Amniotic epithelial cell (primary cell): Measurements from ENCODE around the gene RAPGEF2.
A peak's percentile ranks its signal among the peaks of the same experiment; 100 is the strongest.

Experiments
- DNase-seq: peaks from one replicate; pipeline ENCODE4 v3.0.0-alpha.2; 2010; ENCODE audit warnings: low read depth

The RAPGEF2 gene

GRCh38 chr4:159317203-159317602 is 214.3 kb downstream of the RAPGEF2 start:
- DNase-seq: no peak

GRCh38 chr4:159319027-159319426 is 216.1 kb downstream of the RAPGEF2 start:
- no peak for DNase-seq

DNA sequence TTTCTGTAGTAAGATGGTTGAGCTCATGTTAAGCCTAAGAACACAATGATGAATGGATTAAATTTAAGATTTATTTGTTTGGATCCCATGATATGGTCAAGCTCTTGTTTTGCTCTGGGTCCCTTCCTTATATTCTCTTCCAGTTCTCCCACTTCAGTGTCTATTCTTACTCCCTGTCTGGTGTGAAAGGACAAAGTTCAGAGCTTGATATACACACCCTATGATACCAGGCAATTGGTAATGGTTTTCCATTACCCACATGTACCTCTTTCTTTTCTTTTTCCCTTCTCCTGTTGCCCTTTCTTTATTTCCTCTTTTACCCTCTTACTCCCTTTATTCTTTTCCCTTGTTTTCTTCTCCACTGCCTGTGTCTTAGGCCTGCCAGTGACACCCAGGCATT is 223.6 kb downstream of the RAPGEF2 start:
- no peak for DNase-seq

DNA sequence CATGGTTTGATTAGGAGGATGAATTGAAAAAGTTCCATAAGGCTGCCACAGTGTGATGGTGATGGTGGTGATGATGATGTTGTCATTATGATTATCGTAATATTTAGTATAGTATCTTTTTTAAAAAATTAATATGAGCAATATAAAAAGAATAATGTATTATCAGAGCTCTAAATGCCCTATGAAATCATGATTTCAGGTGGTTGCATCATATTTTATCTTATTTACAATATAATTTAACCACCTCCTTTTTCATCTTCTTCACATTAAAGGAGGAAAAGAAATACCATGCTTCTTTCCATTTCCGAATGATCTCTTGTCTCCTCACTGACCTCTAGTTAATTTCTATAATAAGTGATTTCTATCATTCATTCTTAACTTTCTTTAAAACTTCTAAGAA is 225.9 kb downstream of the RAPGEF2 start:
- no peak for DNase-seq

GRCh38 chr4:159334461-159334860 is 231.6 kb downstream of the RAPGEF2 start:
- no peak for DNase-seq

- no peak for DNase-seq
Measured at GRCh38 chr4:159337041-159337440, 234.2 kb downstream of the RAPGEF2 start.

- peak; percentile 62 for DNase-seq
Measured at GRCh38 chr4:159341522-159341921, 238.6 kb downstream of the RAPGEF2 start.

GRCh38 chr4:159342374-159342773 is 239.5 kb downstream of the RAPGEF2 start:
- DNase-seq: no peak

GRCh38 chr4:159343116-159343515 is 240.2 kb downstream of the RAPGEF2 start:
- DNase-seq: no peak

DNA sequence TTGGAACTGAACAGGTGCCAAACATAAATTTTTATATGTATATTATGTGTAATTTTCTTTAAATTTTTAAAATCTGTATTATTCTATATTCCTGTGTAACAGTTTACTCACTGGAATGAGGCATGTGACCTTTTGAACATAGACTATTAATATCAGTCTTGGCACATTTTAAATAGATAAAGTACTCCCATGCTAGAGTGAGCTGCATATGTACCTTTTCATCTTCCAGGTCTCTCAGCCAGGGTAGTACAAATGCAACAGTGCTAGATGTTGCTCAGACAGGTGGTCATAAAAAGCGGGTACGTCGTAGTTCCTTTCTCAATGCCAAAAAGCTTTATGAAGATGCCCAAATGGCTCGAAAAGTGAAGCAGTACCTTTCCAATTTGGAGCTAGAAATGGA is 242.0 kb downstream of the RAPGEF2 start:
- no peak for DNase-seq

DNA sequence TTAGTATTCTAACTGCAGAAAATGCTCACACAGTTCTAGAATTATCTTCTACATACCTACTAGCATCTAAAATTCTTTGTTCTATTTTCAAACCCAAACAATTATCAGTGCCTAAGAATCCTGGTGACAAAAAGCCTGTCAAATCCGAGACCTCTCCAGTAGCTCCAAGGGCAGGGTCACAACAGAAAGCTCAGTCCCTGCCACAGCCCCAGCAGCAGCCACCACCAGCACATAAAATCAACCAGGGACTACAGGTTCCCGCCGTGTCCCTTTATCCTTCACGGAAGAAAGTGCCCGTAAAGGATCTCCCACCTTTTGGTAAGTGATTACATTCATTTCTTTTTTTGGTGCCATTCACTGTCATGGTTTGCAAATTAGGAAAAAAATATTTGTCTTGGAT is 243.8 kb downstream of the RAPGEF2 start:
- no peak for DNase-seq

DNA sequence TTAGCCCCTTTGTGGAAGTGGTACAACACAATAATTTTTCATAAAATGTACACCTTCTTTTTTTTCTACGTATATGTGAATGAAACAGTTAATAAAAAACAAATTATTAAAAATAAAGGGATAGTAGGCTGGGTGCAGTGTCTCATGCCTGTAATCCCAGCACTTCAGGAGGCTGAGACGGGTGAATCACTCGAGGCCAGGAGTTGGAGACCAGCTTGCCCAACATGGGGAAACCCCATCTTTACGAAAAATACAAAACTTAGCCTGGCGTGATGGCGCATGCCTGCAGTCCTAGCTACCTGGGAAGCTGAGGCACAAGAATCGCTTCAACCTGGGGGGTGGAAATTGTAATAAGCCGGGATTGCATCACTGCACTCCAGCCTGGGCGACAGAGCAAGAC is 244.9 kb downstream of the RAPGEF2 start:
- no peak for DNase-seq

DNA sequence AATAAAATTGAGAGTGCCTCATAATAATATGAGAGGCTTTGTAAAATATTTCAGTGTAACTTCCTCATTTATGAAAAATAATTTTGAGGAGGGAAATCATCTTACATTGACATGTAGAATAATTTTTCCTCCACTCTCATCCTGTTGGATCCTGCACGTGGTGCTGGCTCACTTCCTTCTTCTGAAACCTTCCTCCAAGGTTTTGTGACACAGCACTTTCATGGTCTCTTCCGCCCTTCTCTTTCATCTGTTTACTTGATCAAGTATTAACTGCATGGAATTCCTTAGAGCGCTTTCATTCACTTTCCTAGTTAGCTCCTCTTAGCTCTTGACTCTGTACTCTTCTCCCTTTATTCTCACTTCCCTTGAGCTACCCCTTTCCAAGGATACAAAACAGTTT is 246.5 kb downstream of the RAPGEF2 start:
- DNase-seq: no peak

GRCh38 chr4:159352609-159353008 is 249.7 kb downstream of the RAPGEF2 start:
- no peak for DNase-seq

DNA sequence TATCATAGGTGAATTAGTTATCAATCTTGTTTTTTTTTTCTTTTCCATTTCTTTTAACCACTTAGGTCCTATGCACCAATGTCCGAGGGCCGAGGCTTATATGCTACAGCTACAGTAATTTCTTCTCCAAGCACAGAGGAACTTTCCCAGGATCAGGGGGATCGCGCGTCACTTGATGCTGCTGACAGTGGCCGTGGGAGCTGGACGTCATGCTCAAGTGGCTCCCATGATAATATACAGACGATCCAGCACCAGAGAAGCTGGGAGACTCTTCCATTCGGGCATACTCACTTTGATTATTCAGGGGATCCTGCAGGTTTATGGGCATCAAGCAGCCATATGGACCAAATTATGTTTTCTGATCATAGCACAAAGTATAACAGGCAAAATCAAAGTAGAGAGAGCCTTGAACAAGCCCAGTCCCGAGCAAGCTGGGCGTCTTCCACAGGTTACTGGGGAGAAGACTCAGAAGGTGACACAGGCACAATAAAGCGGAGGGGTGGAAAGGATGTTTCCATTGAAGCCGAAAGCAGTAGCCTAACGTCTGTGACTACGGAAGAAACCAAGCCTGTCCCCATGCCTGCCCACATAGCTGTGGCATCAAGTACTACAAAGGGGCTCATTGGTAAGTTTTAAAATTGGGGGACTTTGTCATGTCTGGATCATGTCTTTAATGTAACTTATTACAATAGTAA is 250.7 kb downstream of the RAPGEF2 start:
- DNase-seq: no peak

GRCh38 chr4:159355466-159355865 is 252.6 kb downstream of the RAPGEF2 start:
- DNase-seq: peak; percentile 81

DNA sequence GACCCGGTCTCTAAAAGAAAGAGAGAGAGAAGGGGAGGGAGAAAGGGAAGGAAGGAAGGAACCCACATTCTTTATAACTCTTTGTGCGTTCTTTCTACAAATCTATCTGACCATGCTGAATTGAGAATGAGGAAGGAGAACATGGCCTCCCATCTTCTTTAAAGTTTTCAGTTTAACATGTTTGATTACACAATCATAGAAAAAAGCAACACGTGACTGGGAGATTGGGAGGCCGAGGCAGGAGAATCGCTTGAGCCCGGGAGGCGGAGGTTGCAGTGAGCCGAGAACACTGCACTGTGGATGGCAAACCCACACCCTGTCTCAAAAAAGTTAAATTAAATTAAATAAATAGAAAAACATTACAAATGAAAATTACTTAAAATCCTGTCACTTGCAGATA is 254.5 kb downstream of the RAPGEF2 start:
- DNase-seq: no peak

DNA sequence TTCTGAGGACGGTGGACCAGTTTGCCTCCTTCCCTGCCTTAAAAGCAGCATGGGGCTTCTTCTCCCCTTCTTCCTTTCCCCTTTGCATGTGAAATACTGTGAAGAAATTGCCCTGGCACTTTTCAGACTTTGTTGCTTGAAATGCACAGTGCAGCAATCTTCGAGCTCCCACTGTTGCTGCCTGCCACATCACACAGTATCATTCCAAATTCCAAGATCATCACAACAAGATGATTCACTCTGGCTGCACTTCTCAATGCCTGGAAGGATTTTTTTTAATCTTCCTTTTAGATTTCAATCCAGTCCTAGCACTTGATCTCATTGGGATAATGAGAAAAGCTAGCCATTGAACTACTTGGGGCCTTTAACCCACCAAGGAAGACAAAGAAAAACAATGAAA is 255.3 kb downstream of the RAPGEF2 start:
- DNase-seq: peak; percentile 91

DNA sequence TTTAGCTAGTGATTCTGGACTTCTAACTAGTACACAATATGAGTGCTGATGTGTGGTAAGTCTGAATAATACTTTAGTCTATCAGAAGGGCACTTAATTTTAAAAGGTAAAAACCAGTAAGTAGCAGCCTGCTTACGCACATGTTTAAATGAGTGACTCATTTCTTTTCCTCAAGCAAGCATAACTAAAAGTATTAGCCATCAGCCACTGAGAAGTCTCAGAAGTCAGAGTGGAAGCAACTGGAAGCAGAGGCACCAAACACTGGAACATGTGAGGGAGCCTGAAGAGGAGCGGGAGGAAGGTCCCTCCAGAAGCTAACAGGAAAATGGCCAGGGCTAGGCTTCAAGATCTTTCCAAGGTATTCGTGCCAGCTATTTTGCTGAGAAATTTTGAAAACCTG is 257.7 kb downstream of the RAPGEF2 start:
- DNase-seq: peak; percentile 89

GRCh38 chr4:159363361-159363760 is 260.5 kb downstream of the RAPGEF2 start:
- peak; percentile 49 for DNase-seq

DNA sequence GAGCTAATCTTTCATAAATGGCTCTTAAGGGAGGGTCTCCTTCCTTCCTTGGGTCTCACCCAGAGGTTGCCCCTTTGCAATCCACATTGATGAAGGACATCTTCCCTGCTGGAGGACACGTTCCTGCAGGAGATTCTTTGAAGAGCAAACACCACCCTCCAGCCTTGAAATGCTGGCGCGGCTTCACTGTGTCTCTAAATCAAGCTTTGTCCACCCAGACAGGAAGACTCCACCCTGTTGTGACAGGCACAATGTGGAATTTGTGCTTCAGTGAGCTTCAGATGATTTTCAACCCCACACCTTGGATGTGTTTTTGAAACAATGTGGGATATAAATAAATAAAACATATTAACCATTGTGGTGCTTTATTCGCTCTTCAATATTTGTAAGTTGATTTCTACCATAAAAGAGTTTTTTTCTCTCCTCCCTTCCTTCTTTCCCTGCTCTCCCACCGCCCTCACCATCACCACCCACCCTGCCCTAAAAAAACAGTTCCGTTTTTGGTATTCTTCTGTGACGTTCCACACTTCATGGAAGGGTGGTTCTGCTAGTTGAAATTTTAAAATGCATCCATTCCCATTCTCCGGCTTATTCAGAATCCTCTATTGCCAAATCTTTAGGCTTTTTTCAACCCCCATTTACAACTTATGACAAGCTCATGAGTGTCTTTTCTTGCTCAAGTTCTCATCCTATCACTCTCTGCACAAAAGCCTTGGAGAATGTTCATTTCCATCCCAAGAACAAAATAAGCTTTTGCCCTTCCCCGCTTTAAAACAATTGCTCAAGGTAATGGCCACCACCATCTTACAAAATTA is 264.3 kb downstream of the RAPGEF2 start:
- DNase-seq: peak; percentile 59

DNA sequence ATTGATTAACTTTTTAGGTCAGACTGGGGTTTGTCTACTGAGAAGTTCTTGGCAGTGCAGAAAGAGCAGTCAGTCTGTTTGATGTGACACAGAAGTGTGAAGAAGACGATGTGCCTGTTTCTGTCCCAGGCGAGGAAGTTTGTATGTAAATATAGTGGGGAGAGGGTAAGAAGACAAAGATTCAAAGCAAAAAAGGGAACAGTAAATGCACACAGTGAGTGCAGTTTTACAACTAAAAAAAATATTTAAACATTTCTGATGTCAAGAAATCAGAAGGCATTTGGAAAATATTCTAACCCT is 264.9 kb downstream of the RAPGEF2 start:
- DNase-seq: no peak

DNA sequence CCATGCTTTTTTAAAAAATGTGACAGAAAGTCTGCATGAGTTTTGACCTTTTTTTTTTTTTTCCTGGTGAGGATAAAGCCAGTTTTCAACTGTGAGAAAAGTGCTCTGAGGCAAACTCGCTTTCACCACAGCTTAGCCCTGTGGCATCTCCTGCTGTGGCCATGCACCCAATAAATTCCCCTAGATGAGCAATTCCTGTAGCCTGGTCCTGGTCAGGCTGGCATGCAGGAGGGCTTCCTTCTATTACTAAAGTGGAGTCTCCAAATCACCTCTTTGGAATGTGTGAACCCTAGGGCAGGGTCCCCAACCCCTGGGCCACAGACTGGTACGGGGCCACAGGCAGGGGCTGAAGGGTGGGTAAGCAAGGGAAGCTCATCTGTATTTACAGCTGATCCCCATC is 265.4 kb downstream of the RAPGEF2 start:
- DNase-seq: peak; percentile 47

DNA sequence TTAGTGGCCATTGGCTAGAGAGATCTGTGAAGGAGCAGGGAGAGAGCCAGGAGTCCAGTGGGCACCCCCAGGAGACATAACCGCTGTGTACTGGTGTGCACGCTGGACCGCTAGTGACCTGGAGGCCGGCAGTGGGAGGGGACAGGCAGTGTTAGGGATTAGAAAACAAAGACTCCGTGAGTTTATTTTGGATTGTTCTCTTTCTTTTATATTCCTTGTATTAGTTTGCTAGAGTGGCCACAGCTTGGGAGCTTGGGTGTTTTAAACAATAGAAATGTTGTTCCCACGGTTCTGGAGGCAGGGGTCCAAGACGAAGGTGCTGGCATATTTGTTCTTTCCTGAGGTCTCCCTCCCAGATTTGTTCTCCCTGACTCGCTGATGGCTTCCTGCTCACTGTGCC is 266.4 kb downstream of the RAPGEF2 start:
- no peak for DNase-seq
